CD4-positive, alpha-beta T cell (primary cell): ENCODE data around the gene PWWP2B. TPM values are rescaled to one million over a fixed set of nuclear protein-coding genes. Genes with fewer than 3 reads are reported as not detected.

Source experiments
- ATAC-seq: fragments of 200-7000 bp; cut with Tn5 transposase; one replicate; pipeline ENCODE4 v1.10.0; 2022; ENCODE audit warnings: mild to moderate bottlenecking; ENCODE audit not compliant: poor library complexity
- CTCF ChIA-PET: fragments of 350-600 bp; sonication (Branson Sonifier 250); formaldehyde crosslinking; loops from one replicate; lab custom pipeline; 2021; ENCODE audit warnings: antibody characterized with exemption, inconsistent platforms; lab: Charles Lee
- POLR2A ChIA-PET: fragments of 350-600 bp; sonication (Branson Sonifier 250); formaldehyde crosslinking; loops from one replicate; lab custom pipeline; 2021; ENCODE audit warnings: antibody characterized with exemption, inconsistent platforms; lab: Charles Lee
- DNase-seq, 14 experiments: peaks; one replicate each; pipeline ENCODE4 v3.0.0-alpha.2; 2013 to 2020; ENCODE audit warnings: mixed read lengths in 2 of 14
- H3K27ac ChIP-seq, 2 donors: one replicate each; pipeline versions ENCODE4 v1.5.1 to v1.7.0; 2013; ENCODE audit warnings: low read length in 2 of 2, low read depth in 1 of 2, mild to moderate bottlenecking in 1 of 2
- H3K27me3 ChIP-seq, 2 experiments: 1 replicate in 1 of 2; 2 replicates in 1 of 2; pipeline versions ENCODE4 v1.6.1 to v1.7.0; 2013; ENCODE audit warnings: low read length in 2 of 2, control low read depth in 1 of 2, mild to moderate bottlenecking in 1 of 2, moderate library complexity in 1 of 2; ENCODE audit not compliant: insufficient read depth in 2 of 2, control insufficient read depth in 1 of 2
- H3K36me3 ChIP-seq: one replicate; pipeline ENCODE4 v1.6.1; 2013; ENCODE audit warnings: low read length, control low read depth; ENCODE audit not compliant: insufficient read depth
- H3K4me1 ChIP-seq: one replicate; pipeline ENCODE4 v1.6.1; 2013; ENCODE audit warnings: low read length, control low read depth; ENCODE audit not compliant: insufficient read depth
- H3K4me3 ChIP-seq: one replicate; pipeline ENCODE4 v1.5.1; 2013; ENCODE audit warnings: mild to moderate bottlenecking, low read length, moderate library complexity
- H3K9me3 ChIP-seq, 2 experiments: 1 replicate in 1 of 2; 2 replicates in 1 of 2; pipeline versions ENCODE4 v1.6.1 to v1.7.0; 2013; ENCODE audit warnings: low read length in 2 of 2, mild to moderate bottlenecking in 2 of 2, control low read depth in 1 of 2, moderate library complexity in 1 of 2; ENCODE audit not compliant: control insufficient read depth in 1 of 2, insufficient read depth in 1 of 2
- H3K27ac Mint-ChIP-seq: one replicate; pipeline ENCODE4 v1.8.0; 2020; ENCODE audit warnings: mixed read lengths
- H3K27me3 Mint-ChIP-seq: one replicate; pipeline ENCODE4 v1.8.0; 2021; ENCODE audit warnings: mixed read lengths
- H3K36me3 Mint-ChIP-seq: one replicate; pipeline ENCODE4 v1.8.0; 2021; ENCODE audit warnings: low read depth, mixed read lengths
- H3K4me1 Mint-ChIP-seq: one replicate; pipeline ENCODE4 v1.8.0; 2021; ENCODE audit warnings: low read depth, mixed read lengths
- H3K4me3 Mint-ChIP-seq: one replicate; pipeline ENCODE4 v1.8.0; 2020; ENCODE audit warnings: mild to moderate bottlenecking, mixed read lengths
- H3K9me3 Mint-ChIP-seq: one replicate; pipeline ENCODE4 v1.8.0; 2020; ENCODE audit warnings: mixed read lengths
- intact Hi-C, 2 experiments: fragments of 100-400 bp; cut with DNase I in 1 of 2; cut with micrococcal nuclease in 1 of 2; formaldehyde crosslinking; loops; one replicate each; pipeline versions ENCODE4 v1.15.1 to v1.9.0; 2023 to 2025; cut with DNase I, micrococcal nuclease
- polyA plus RNA-seq, 2 donors: library from polyadenylated mRNA; unstranded; fragments of 120-200 nt; gene quantifications; one replicate each; pipeline ENCODE4 v1.2.1, GENCODE V29; 2013
- total RNA-seq, 174 experiments: library from RNA in 2 of 174; stranded (reverse) in 2 of 174; gene quantifications; one replicate each; pipeline ENCODE4 v1.2.3 and lab custom pipeline; 2021 to 2026
- TF ChIP-seq, protein P1 (sequence below): fragments of 200-600 bp; IDR thresholded peaks from one replicate; pipeline ENCODE4 v1.8.0; 2022; ENCODE audit warnings: antibody characterized with exemption, mild to moderate bottlenecking

PWWP2B gene
- total RNA-seq (10 to 100 TPM; 19.2 to 19.6 TPM), total RNA-seq (lab: John Stamatoyannopoulos, UW) (2.2 to 42.8 (median 8.8) reads per million in 172 experiments)
- 7.4 TPM for polyA plus RNA-seq (2013, experiment 1 of 2)
- 6.6 TPM for polyA plus RNA-seq (2013, experiment 2 of 2)

DNA sequence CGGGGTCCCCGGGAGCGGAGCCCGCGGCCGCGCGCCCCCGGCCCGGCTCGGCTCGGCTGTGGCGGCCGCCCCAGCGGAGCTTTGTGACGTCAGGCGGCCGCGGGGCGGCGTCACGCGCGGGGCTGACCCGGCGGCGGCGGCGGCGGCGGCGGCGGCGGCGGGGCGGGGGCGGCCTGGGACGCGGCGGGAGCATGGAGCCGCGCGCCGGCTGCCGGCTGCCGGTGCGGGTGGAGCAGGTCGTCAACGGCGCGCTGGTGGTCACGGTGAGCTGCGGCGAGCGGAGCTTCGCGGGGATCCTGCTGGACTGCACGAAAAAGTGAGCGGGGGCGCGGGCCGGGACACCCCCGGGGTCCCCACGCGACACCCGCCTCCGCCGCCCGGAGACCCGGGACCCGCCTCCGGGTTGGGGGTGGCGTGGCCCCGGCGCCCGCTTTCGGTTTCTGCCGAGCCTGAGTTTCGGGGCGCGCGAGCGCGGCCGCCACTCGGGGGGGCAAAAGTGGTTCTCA lies at the start of gene PWWP2B:
Gene PWWP2B (plus strand): TSS at position 165 of the 506 bp plus-strand sequence. CDS start 27 bp downstream, at position 192.
- peak within 1 kb of the TSS; percentile 13 to 56 for H3K27ac ChIP-seq
- H3K4me3 Mint-ChIP-seq: peak within 1 kb of the TSS; percentile 92
- TF ChIP-seq, protein P1, sequence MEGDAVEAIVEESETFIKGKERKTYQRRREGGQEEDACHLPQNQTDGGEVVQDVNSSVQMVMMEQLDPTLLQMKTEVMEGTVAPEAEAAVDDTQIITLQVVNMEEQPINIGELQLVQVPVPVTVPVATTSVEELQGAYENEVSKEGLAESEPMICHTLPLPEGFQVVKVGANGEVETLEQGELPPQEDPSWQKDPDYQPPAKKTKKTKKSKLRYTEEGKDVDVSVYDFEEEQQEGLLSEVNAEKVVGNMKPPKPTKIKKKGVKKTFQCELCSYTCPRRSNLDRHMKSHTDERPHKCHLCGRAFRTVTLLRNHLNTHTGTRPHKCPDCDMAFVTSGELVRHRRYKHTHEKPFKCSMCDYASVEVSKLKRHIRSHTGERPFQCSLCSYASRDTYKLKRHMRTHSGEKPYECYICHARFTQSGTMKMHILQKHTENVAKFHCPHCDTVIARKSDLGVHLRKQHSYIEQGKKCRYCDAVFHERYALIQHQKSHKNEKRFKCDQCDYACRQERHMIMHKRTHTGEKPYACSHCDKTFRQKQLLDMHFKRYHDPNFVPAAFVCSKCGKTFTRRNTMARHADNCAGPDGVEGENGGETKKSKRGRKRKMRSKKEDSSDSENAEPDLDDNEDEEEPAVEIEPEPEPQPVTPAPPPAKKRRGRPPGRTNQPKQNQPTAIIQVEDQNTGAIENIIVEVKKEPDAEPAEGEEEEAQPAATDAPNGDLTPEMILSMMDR: no peak
- peaks cover 5% of the 10 kb centered on the region for H3K36me3 Mint-ChIP-seq
- H3K4me1 Mint-ChIP-seq: peaks cover 24% of the 10 kb centered on the region
- ATAC-seq (peak; percentile 41), DNase-seq (peak in 13 of 14 experiments; percentile 29 to 87 (median 53))
- H3K4me3 ChIP-seq: peak within 1 kb of the TSS; percentile 70
- H3K9me3 ChIP-seq: no peaks in the 10 kb centered on the region
- H3K27me3 ChIP-seq: no peaks in the 10 kb centered on the region
- H3K27ac Mint-ChIP-seq: peak within 1 kb of the TSS; percentile 83
- no peaks in the 10 kb centered on the region for H3K27me3 Mint-ChIP-seq
- no peaks in the 10 kb centered on the region for H3K9me3 Mint-ChIP-seq
- H3K36me3 ChIP-seq: no peaks in the 10 kb centered on the region
- H3K4me1 ChIP-seq: peaks cover 44% of the 10 kb centered on the region
- intact Hi-C loops: loop anchor here (2.0 to 10.0 kb wide), 5 partner anchors 56 to 412 kb away; partner anchors contain the start of genes INPP5A (in 2 of the 2), BNIP3 (in 1 of the 2) and LRRC27 (in 1 of the 2)
- ChIA-PET POLR2A (interaction anchor here (0.8 to 2.3 kb wide), 6 partner anchors 47 to 142 kb away, joined by 3 to 25 read pairs (median 4); partner anchors contain the start of gene LRRC27), CTCF (interaction anchor here (1.5 to 1.6 kb wide), 2 partner anchors 46 to 50 kb away, joined by 3 to 4 read pairs; no protein-coding TSS in a partner anchor)

DNA sequence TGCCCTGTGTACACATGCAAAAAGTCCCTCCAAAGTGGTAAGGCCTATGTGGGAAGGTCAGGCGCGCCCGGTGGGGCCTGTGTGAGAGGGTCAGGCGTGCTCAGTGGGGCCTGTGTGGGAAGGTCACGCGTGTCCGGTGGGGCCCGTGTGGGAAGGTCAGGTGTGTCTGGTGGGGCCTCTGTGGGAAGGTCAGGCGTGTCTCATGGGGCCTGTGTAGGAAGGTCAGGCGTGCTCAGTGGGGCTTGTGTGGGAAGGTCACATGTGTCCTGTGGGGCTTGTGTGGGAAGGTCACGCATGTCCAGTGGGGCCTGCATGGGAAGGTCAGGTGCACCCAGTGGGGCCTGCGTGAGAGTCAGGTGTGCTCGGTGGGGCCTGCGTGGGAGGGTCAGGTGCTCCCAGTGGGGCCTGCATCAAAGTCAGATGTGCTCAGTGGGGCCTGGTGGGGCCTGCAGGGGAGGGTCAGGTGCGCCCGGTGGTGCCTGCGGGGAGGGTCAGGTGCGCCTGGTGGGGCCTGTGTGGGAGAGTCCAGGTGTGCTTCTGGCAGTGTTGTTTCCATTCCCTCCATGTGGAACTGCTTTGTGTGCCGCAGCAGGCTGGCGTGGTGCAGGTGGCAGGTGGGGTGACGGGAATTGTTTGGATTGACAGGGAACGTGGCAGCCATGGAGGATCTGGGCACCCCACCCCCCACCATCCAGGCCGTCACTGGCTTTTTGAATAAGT lies 49.6 kb upstream of the PWWP2B start:
- Histone ChIP-seq H3K4me1 (no peaks in the 10 kb centered on the region), H3K27me3 (no peaks in the 10 kb centered on the region), H3K4me3 (no peak overlapping the region), H3K9me3 (peaks cover 0 to 2% of the 10 kb centered on the region in 2 experiments), H3K36me3 (peaks cover 6% of the 10 kb centered on the region), H3K27ac (no peak overlapping the region)
- ATAC-seq: no peak
- H3K4me3 Mint-ChIP-seq: no peak overlapping the region
- peaks cover 19% of the 10 kb centered on the region for H3K36me3 Mint-ChIP-seq
- H3K9me3 Mint-ChIP-seq: no peaks in the 10 kb centered on the region
- TF ChIP-seq, protein P1: no peak
- intact Hi-C loops: no loop called here
- H3K27me3 Mint-ChIP-seq: no peaks in the 10 kb centered on the region
- CTCF ChIA-PET: no interaction called here
- H3K27ac Mint-ChIP-seq: no peak overlapping the region
- DNase-seq: no peak
- no peaks in the 10 kb centered on the region for H3K4me1 Mint-ChIP-seq
- POLR2A ChIA-PET: no interaction called here

DNA sequence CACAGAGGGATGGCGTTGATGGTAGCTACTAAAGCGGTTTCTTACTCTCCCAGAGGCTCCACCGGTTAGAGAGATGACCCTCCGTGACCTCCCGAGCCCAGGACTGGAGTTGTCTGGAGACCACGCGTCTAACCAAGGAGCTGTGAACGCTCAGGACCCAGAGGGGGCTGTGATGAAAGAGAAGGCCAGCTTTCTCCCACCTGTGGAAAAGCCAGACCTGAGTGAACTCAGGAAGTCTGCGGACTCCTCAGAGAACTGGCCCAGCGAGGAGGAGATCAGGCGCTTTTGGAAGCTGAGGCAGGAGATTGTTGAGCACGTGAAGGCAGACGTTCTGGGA lies 49.1 kb upstream of the PWWP2B start:
- H3K27me3 Mint-ChIP-seq: no peaks in the 10 kb centered on the region
- no peak overlapping the region for H3K27ac ChIP-seq
- intact Hi-C loops: no loop called here
- peaks cover 6% of the 10 kb centered on the region for H3K36me3 ChIP-seq
- ATAC-seq (no peak), DNase-seq (no peak)
- peaks cover 4% of the 10 kb centered on the region for H3K4me1 ChIP-seq
- peaks cover 16% of the 10 kb centered on the region for H3K36me3 Mint-ChIP-seq
- H3K9me3 Mint-ChIP-seq: no peaks in the 10 kb centered on the region
- no peak overlapping the region for H3K27ac Mint-ChIP-seq
- H3K4me3 Mint-ChIP-seq: no peak overlapping the region
- H3K27me3 ChIP-seq: no peaks in the 10 kb centered on the region
- ChIA-PET POLR2A (no interaction called here), CTCF (interaction anchor here (0.5 kb wide), 1 partner anchor 17 kb away, joined by 5 read pairs; no protein-coding TSS in a partner anchor)
- TF ChIP-seq, protein P1: no peak
- no peaks in the 10 kb centered on the region for H3K4me1 Mint-ChIP-seq
- no peak overlapping the region for H3K4me3 ChIP-seq
- H3K9me3 ChIP-seq: no peaks in the 10 kb centered on the region
